HG03060 (cell line): ENCODE results near the gene FBXL17.

Source experiments
- ATAC-seq: cut with Tn5 transposase; IDR thresholded peaks from one replicate; pipeline ENCODE4 v1.9.1; 2021; ENCODE audit warnings: low read depth, moderate number of reproducible peaks; ENCODE audit not compliant: unreplicated experiment

FBXL17 gene

DNA sequence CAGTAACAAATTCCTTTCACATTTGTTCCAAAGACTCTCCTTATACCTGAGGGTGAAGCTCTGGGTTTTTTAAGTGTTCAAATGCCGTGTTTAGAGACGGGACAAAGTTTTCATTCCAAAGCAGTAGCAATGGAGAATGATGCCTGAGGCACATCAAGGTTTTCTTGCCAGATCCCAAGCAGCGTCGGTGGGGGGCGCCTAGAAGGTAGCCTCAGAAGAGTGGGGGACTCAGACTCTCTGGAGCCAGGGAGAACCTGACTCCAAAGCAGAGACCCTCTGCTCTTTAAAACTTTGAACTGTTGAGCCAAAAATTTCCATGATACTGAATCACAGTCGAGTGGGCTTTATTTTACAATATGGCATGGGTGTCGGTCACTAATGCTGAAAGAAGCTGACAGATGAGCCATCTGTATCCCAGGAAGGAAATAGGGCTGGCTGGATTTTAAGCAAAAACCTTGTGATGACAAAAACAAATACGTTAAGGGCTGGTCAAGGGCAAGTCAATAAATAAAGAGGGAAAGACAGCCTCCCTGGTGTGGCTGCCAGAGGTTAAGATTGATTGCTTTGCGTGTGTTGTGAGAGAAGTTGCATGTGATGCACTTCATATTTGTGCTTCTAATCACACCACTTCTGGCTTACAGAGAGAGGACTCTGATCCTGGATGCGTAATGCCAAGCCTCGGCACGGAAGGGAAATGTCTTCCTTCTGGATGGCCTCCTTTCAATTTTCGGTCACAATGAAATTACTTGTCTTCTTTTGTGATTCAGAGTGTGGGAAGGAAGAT, 550.1 kb downstream of the FBXL17 start:
- no peak for ATAC-seq

GRCh38 chr5:107830750-107831149, 551.1 kb downstream of the FBXL17 start:
- no peak for ATAC-seq

- ATAC-seq: no peak
These were observed 555.4 kb downstream of the FBXL17 start for GRCh38 chr5:107826311-107827000.

- ATAC-seq: no peak
These were observed 557.1 kb downstream of the FBXL17 start for GRCh38 chr5:107824821-107825220.

DNA sequence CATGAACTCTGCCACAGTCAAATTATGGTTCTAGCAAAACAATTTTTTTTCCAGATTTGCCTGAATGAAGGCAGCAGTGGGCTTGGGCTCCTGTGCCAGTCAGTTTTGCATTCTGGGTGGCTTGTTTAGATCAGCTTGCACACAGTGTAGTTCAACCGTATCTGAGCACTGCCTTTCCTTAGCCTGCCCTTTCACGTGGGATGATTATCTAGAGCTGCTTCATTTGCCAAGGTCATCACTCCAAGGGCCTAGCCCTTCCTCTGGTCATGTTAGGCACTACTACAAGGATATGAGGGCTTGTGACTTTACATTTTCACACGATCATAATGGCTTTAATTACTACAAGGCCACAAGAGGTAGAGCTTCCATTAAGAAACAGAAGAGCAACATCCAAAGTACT, 560.6 kb downstream of the FBXL17 start:
- no peak for ATAC-seq

GRCh38 chr5:107820429-107820828, 561.5 kb downstream of the FBXL17 start:
- ATAC-seq: no peak

- no peak for ATAC-seq
These were observed 563.9 kb downstream of the FBXL17 start for GRCh38 chr5:107817951-107818350.

DNA sequence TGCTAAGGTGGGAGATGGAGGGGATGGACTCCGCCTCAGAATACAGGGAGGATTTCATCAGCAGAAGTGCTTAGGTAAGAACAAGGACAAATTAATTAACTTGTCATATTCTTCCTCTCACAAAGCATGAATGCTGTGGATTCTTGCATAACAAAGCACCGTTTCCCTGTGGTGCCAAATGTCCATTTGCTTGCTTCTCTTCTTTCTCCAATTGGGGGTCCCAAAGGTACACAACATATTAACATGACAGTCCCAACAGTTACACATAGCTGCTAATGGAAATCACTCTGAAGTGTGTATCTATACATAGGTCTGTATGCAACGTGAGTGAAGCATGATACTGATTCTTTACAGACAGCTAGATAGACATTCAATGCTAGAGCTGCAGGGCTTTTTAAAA, 564.5 kb downstream of the FBXL17 start:
- ATAC-seq: no peak

GRCh38 chr5:107815109-107815508, 566.8 kb downstream of the FBXL17 start:
- ATAC-seq: no peak

DNA sequence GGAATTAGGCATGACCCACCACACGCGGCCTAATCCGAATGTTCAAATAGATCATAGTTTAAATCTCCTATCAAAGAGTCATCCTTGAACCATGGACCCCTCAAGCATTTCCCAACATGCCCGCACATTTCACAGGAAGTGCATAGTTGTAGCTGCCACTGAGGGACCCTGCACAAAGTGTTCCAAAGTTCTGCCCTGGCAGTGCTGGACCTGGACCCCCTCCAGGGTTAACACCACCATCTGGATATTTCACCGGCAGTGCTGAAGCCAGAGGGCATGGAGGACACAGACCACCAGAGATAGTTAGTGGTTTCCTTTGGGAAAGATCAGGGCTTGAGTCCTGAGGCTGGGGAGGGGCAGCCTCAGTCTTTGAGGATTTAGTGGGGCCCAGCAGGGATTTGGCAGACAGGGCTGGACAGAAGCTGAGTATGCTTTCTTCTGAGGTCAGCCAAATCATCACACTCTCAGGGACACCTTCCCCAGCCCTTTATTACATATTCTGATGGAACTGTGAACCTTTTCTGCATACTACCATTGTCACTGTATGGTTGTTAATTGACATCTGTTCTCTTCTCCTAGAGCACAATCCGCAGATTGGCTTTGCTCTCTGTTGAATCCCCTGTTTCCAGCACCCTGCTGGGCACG, 567.6 kb downstream of the FBXL17 start:
- ATAC-seq: no peak

GRCh38 chr5:107813559-107813958, 568.3 kb downstream of the FBXL17 start:
- peak; percentile 82 for ATAC-seq

GRCh38 chr5:107812570-107813141, 569.2 kb downstream of the FBXL17 start:
- ATAC-seq: peak; percentile 81

GRCh38 chr5:107809201-107810034, 572.5 kb downstream of the FBXL17 start:
- no peak for ATAC-seq
